Mesendoderm (in vitro differentiated cells): Measurements from ENCODE around the gene SFN. TPM values are rescaled to one million over a fixed set of nuclear protein-coding genes. Genes with fewer than 3 reads are reported as not detected.

ENCODE experiments used
- DNase-seq: peaks from one replicate; pipeline ENCODE4 v3.0.0; 2013
- H2AK5ac ChIP-seq: 2 replicates; pipeline ENCODE4 v1.6.1; 2013; ENCODE audit warnings: low read length, inconsistent platforms
- H2BK120ac ChIP-seq: 2 replicates; pipeline ENCODE4 v1.6.1; 2013; ENCODE audit warnings: low read depth, mild to moderate bottlenecking, low read length, moderate library complexity, mixed read lengths
- H2BK15ac ChIP-seq: replicated peaks from 2 replicates; pipeline ENCODE4 v1.6.1; 2013; ENCODE audit warnings: low read depth, mild to moderate bottlenecking, moderate library complexity
- H2BK5ac ChIP-seq: 2 replicates; pipeline ENCODE4 v1.6.1; 2013; ENCODE audit warnings: low read length, inconsistent platforms
- H3K18ac ChIP-seq: 2 replicates; pipeline ENCODE4 v1.6.1; 2013; ENCODE audit warnings: mild to moderate bottlenecking, low read length, mixed read lengths
- H3K23ac ChIP-seq: one replicate; pipeline ENCODE4 v1.6.1; 2013; ENCODE audit warnings: low read length
- H3K27ac ChIP-seq: 2 replicates; pipeline ENCODE4 v1.5.1; 2013; ENCODE audit warnings: low read depth, mild to moderate bottlenecking, inconsistent platforms, low read length, moderate library complexity
- H3K27me3 ChIP-seq: 2 replicates; pipeline ENCODE4 v1.6.1; 2013; ENCODE audit warnings: low read length, control low read depth, mild to moderate bottlenecking, inconsistent platforms; ENCODE audit not compliant: insufficient read depth, poor library complexity
- H3K36me3 ChIP-seq: 2 replicates; pipeline ENCODE4 v1.6.1; 2013; ENCODE audit warnings: low read length, inconsistent platforms; ENCODE audit not compliant: control insufficient read depth, insufficient read depth
- H3K4ac ChIP-seq: one replicate; pipeline ENCODE4 v1.6.1; 2013; ENCODE audit warnings: low read depth, mild to moderate bottlenecking, low read length, moderate library complexity
- H3K4me1 ChIP-seq: 2 replicates; pipeline ENCODE4 v1.6.1; 2013; ENCODE audit warnings: low read depth, low read length, inconsistent platforms; ENCODE audit not compliant: control insufficient read depth
- H3K4me2 ChIP-seq: 2 replicates; pipeline ENCODE4 v1.6.1; 2013; ENCODE audit warnings: low read length
- H3K4me3 ChIP-seq: 2 replicates; pipeline ENCODE4 v1.5.1; 2013; ENCODE audit warnings: mild to moderate bottlenecking, low read length
- H3K56ac ChIP-seq: one replicate; pipeline ENCODE4 v1.6.1; 2013; ENCODE audit warnings: low read length
- H3K79me1 ChIP-seq: 2 replicates; pipeline ENCODE4 v1.6.1; 2013; ENCODE audit warnings: low read length, inconsistent platforms
- H3K79me2 ChIP-seq: 2 replicates; pipeline ENCODE4 v1.6.1; 2013; ENCODE audit warnings: mild to moderate bottlenecking, low read length; ENCODE audit not compliant: control insufficient read depth, insufficient read depth
- H3K9ac ChIP-seq: 2 replicates; pipeline ENCODE4 v1.6.1; 2013; ENCODE audit warnings: low read length, inconsistent platforms
- H4K5ac ChIP-seq: one replicate; pipeline ENCODE4 v1.6.1; 2013; ENCODE audit warnings: low read length
- H4K8ac ChIP-seq: one replicate; pipeline ENCODE4 v1.6.1; 2013; ENCODE audit warnings: low read depth, mild to moderate bottlenecking, control low read depth, low read length, moderate library complexity
- WGBS: extraction: QIAGEN DNeasy Blood & Tissue Kit; methylation state at CpG from one replicate; pipeline ENCODE4 v1.1.7; 2013; ENCODE audit warnings: low lambda C conversion rate, missing lambda C conversion rate; ENCODE audit not compliant: insufficient coverage; ENCODE audit errors: extremely low coverage; 5-methylcytosine and 5-hydroxymethylcytosine counted together
- small RNA-seq: library from polyadenylated mRNA; stranded (forward); fragments of <200 nt; extraction: miRNeasy Mini kit (QIAGEN cat#:217004); gene quantifications from one replicate; pipeline ENCODE3, GENCODE V24; 2013; ENCODE audit not compliant: insufficient read depth

Gene SFN

DNA sequence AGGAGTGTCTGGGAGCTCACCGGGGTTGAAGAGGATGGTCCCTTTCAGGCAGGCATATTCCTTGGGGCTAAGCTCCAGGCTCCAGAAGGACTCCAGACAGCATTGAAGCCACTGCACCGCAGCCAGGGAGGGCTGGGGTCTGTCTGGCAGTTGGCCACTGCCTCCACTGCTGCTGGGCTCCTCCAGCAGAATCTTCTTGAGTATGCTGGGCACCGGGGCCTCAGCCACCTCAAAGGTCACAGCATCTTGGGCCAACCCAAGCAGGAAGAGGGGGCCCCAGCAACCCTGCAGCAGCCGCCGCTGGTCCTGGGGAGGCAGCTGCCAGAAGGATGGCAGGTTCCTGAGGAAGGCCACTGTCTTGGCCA, 50.4 kb downstream of the SFN start:
- no peak overlapping the region for H4K8ac ChIP-seq
- H4K5ac ChIP-seq: no peak overlapping the region
- no peak overlapping the region for H3K23ac ChIP-seq
- H3K4me3 ChIP-seq: no peak overlapping the region
- no peaks in the 10 kb centered on the region for H3K4me1 ChIP-seq
- no peak for DNase-seq
- H3K79me2 ChIP-seq: no peaks in the 10 kb centered on the region
- H3K4ac ChIP-seq: no peak overlapping the region
- no peak overlapping the region for H2BK5ac ChIP-seq
- H2BK15ac ChIP-seq: no peak overlapping the region
- H2AK5ac ChIP-seq: no peak overlapping the region
- no CpG with 5 or more reads among the region's 5 CpGs for WGBS
- H2BK120ac ChIP-seq: no peak overlapping the region
- H3K27me3 ChIP-seq: no peaks in the 10 kb centered on the region
- H3K79me1 ChIP-seq: no peaks in the 10 kb centered on the region
- no peak overlapping the region for H3K27ac ChIP-seq
- H3K36me3 ChIP-seq: no peaks in the 10 kb centered on the region
- H3K56ac ChIP-seq: no peak overlapping the region
- no peak overlapping the region for H3K9ac ChIP-seq
- H3K4me2 ChIP-seq: no peak overlapping the region
- H3K18ac ChIP-seq: no peak overlapping the region

Small RNAs within 50 kb of the gene (small RNA-seq; reads per million reads assigned to genes)
- gene RN7SL165P: not detected
